ENCODE results near the gene ARPC5L. TPM values are rescaled to one million over a fixed set of nuclear protein-coding genes. Genes with fewer than 3 reads are reported as not detected.

The ARPC5L gene
- total RNA-seq, 2 donors from 2014 or later: 14.5 to 21.8 TPM

- Histone ChIP-seq H3K9me3 (no peaks in the 10 kb centered on the region), H3K4me3 (no peak overlapping the region), H3K27ac (no peak overlapping the region), H3K36me3 (replicated peaks in 1 of 2; ENCODE audit: insufficient read depth in 1 of 2, low read depth in 2 of 2) (peaks cover 6 to 20% of the 10 kb centered on the region in 2 donors), H3K4me1 (no peaks in the 10 kb centered on the region), H3K27me3 (no peaks in the 10 kb centered on the region)
- DNase-seq (no peak), ATAC-seq (no peak)
- 0 to 74% methylated on average over 1 to 13 of the region's 13 CpGs for WGBS, 2 donors
- no peak for TF ChIP-seq POLR2A (IDR thresholded peaks at IDR 0.05)
- TF ChIP-seq CTCF (IDR thresholded peaks at IDR 0.05): no peak
- intact Hi-C loops (cut with DNase I): no loop called here
Observed at GRCh38 chr9:124882231-124882630, 20.3 kb downstream of the ARPC5L start.

GRCh38 chr9:124884376-124884775, 22.4 kb downstream of the ARPC5L start:
- no peak for ATAC-seq
- Histone ChIP-seq H3K4me3 (no peak overlapping the region), H3K9me3 (no peaks in the 10 kb centered on the region), H3K27me3 (no peaks in the 10 kb centered on the region), H3K27ac (no peak overlapping the region), H3K36me3 (replicated peaks in 1 of 2; ENCODE audit: insufficient read depth in 1 of 2, low read depth in 2 of 2) (peaks cover 13 to 30% of the 10 kb centered on the region in 2 donors), H3K4me1 (no peaks in the 10 kb centered on the region)
- intact Hi-C loops (cut with DNase I): no loop called here
- 86 to 93% methylated on average over 4 of the region's 4 CpGs for WGBS, 2 donors
- no peak for DNase-seq
- TF ChIP-seq CTCF (IDR thresholded peaks at IDR 0.05): no peak
- no peak for TF ChIP-seq POLR2A (IDR thresholded peaks at IDR 0.05)

GRCh38 chr9:124885551-124885950, 23.6 kb downstream of the ARPC5L start:
- DNase-seq (no peak), ATAC-seq (no peak)
- WGBS, 2 donors: 87 to 93% methylated on average over 4 of the region's 4 CpGs
- Histone ChIP-seq H3K27ac (no peak overlapping the region), H3K27me3 (no peaks in the 10 kb centered on the region), H3K4me3 (no peak overlapping the region), H3K36me3 (replicated peaks in 1 of 2; ENCODE audit: insufficient read depth in 1 of 2, low read depth in 2 of 2) (peaks cover 8 to 25% of the 10 kb centered on the region in 2 donors), H3K4me1 (no peaks in the 10 kb centered on the region), H3K9me3 (no peaks in the 10 kb centered on the region)
- intact Hi-C loops (cut with DNase I): no loop called here
- TF ChIP-seq CTCF (IDR thresholded peaks at IDR 0.05) (no peak), POLR2A (IDR thresholded peaks at IDR 0.05) (no peak)

GRCh38 chr9:124886461-124886860, 24.5 kb downstream of the ARPC5L start:
- Histone ChIP-seq H3K4me1 (no peaks in the 10 kb centered on the region), H3K9me3 (no peaks in the 10 kb centered on the region), H3K4me3 (no peak overlapping the region), H3K36me3 (replicated peaks in 1 of 2; ENCODE audit: insufficient read depth in 1 of 2, low read depth in 2 of 2) (peaks cover 7 to 31% of the 10 kb centered on the region in 2 donors), H3K27ac (no peak overlapping the region), H3K27me3 (no peaks in the 10 kb centered on the region)
- TF ChIP-seq POLR2A (IDR thresholded peaks at IDR 0.05) (no peak), CTCF (IDR thresholded peaks at IDR 0.05) (no peak)
- no peak for DNase-seq
- 90 to 91% methylated on average over 10 of the region's 10 CpGs for WGBS, 2 donors
- intact Hi-C loops (cut with DNase I): no loop called here
- no peak for ATAC-seq

- 91 to 93% methylated on average over 17 of the region's 17 CpGs for WGBS, 2 donors
- intact Hi-C loops (cut with DNase I): no loop called here
Observed at GRCh38 chr9:124886866-124887492, 25.0 kb downstream of the ARPC5L start.

More at GRCh38 chr9:124886866-124887492, 25.0 kb downstream of the ARPC5L start:
- Histone ChIP-seq H3K4me1 (no peaks in the 10 kb centered on the region), H3K9me3 (no peaks in the 10 kb centered on the region), H3K4me3 (no peak overlapping the region), H3K36me3 (replicated peaks in 1 of 2; ENCODE audit: insufficient read depth in 1 of 2, low read depth in 2 of 2) (peaks cover 7 to 31% of the 10 kb centered on the region in 2 donors), H3K27ac (no peak overlapping the region), H3K27me3 (no peaks in the 10 kb centered on the region)
- ATAC-seq (no peak), DNase-seq (no peak)
- TF ChIP-seq POLR2A (IDR thresholded peaks at IDR 0.05) (no peak), CTCF (IDR thresholded peaks at IDR 0.05) (no peak)
